B cell (primary cell): ENCODE measurements around the gene EVI5L. TPM values are rescaled to one million over a fixed set of nuclear protein-coding genes. Genes with fewer than 3 reads are reported as not detected.

Experiments
- ATAC-seq: fragments of 200-7000 bp; cut with Tn5 transposase; one replicate; pipeline ENCODE4 v1.10.0; 2021; ENCODE audit warnings: low read depth, mild to moderate bottlenecking, moderate number of reproducible peaks, moderate library complexity
- CTCF ChIA-PET: fragments of 350-600 bp; sonication (Branson Sonifier 250); formaldehyde crosslinking; loops from one replicate; lab custom pipeline; 2021; ENCODE audit warnings: antibody characterized with exemption, inconsistent platforms; lab: Charles Lee
- POLR2A ChIA-PET: fragments of 350-600 bp; sonication (Branson Sonifier 250); formaldehyde crosslinking; loops from one replicate; lab custom pipeline; 2021; ENCODE audit warnings: antibody characterized with exemption; lab: Charles Lee
- DNase-seq: peaks from one replicate; pipeline ENCODE4 v3.0.0; 2013
- H2AFZ ChIP-seq: 2 replicates; pipeline ENCODE4 v1.6.1; 2012; ENCODE audit warnings: mild to moderate bottlenecking, low read depth, low read length; ENCODE audit not compliant: insufficient read depth, poor library complexity, severe bottlenecking
- H3K27ac ChIP-seq, 2 donors: 1 replicate in 1 of 2; 2 replicates in 1 of 2; pipeline ENCODE4 v1.5.1; 2012 to 2013; ENCODE audit warnings: low read length in 2 of 2, mild to moderate bottlenecking in 2 of 2, moderate library complexity in 1 of 2
- H3K27me3 ChIP-seq, 4 experiments: fragments of 200-600 bp in 1 of 4; sonication (generic) in 1 of 4; replicated peaks in 1 of 4; 1 replicate in 2 of 4; 2 replicates in 2 of 4; pipeline versions ENCODE4 v1.6.1 to v1.7.0; 2013 to 2016; ENCODE audit warnings: low read length in 3 of 4, mild to moderate bottlenecking in 2 of 4, mixed read lengths in 1 of 4, moderate library complexity in 1 of 4; ENCODE audit not compliant: insufficient read depth in 4 of 4, control insufficient read depth in 3 of 4; ENCODE audit errors: control extremely low read depth in 1 of 4
- H3K36me3 ChIP-seq, 2 experiments: replicated peaks in 1 of 2; 1 replicate in 1 of 2; 2 replicates in 1 of 2; pipeline versions ENCODE4 v1.6.1 to v1.7.1; 2013; ENCODE audit warnings: low read length in 1 of 2; ENCODE audit not compliant: insufficient read depth in 2 of 2, control insufficient read depth in 1 of 2; ENCODE audit errors: control extremely low read depth in 1 of 2, extremely low read depth in 1 of 2
- H3K4me1 ChIP-seq, 2 donors: fragments of 200-600 bp in 1 of 2; sonication (generic) in 1 of 2; 1 replicate in 1 of 2; 2 replicates in 1 of 2; pipeline versions ENCODE4 v1.5.1 to v1.6.1; 2013 to 2017; ENCODE audit warnings: low read length in 2 of 2; ENCODE audit not compliant: control insufficient read depth in 2 of 2, insufficient read depth in 2 of 2
- H3K4me2 ChIP-seq: replicated peaks from 2 replicates; pipeline ENCODE3; 2012; ENCODE audit warnings: mild to moderate bottlenecking, low read depth, low read length; ENCODE audit not compliant: poor library complexity, severe bottlenecking
- H3K4me3 ChIP-seq, 5 experiments: fragments of 200-600 bp in 1 of 5; sonication (generic) in 1 of 5; 1 replicate in 3 of 5; 2 replicates in 2 of 5; pipeline versions ENCODE4 v1.5.1 to v1.7.0; 2011 to 2016; ENCODE audit warnings: low read length in 4 of 5, mild to moderate bottlenecking in 4 of 5, low read depth in 2 of 5, control low read depth in 1 of 5, moderate library complexity in 1 of 5; ENCODE audit not compliant: insufficient read depth in 1 of 5; ENCODE audit errors: control extremely low read depth in 1 of 5, extremely low read depth in 1 of 5
- H3K79me2 ChIP-seq: fragments of 200-600 bp; sonication (generic); one replicate; pipeline ENCODE4 v1.6.0; 2016; ENCODE audit warnings: low read length; ENCODE audit not compliant: control insufficient read depth, insufficient read depth
- H3K9ac ChIP-seq: fragments of 200-600 bp; sonication (generic); 2 replicates; pipeline ENCODE4 v1.6.1; 2017; ENCODE audit warnings: mild to moderate bottlenecking, low read length, moderate library complexity
- H3K9me3 ChIP-seq, 3 donors: one replicate each; pipeline versions ENCODE4 v1.6.1 to v1.7.1; 2013; ENCODE audit warnings: low read length in 2 of 3; ENCODE audit not compliant: control insufficient read depth in 2 of 3, insufficient read depth in 1 of 3; ENCODE audit errors: control extremely low read depth in 1 of 3
- H4K20me1 ChIP-seq: 2 replicates; pipeline ENCODE4 v1.6.0; 2012; ENCODE audit warnings: mild to moderate bottlenecking, low read length; ENCODE audit not compliant: insufficient read depth, control insufficient read depth, poor library complexity, severe bottlenecking
- H3K27ac Mint-ChIP-seq: one replicate; pipeline ENCODE4 v1.8.0; 2021; ENCODE audit warnings: mixed read lengths
- H3K27me3 Mint-ChIP-seq: one replicate; pipeline ENCODE4 v1.8.0; 2021; ENCODE audit warnings: mixed read lengths
- H3K4me1 Mint-ChIP-seq: one replicate; pipeline ENCODE4 v1.8.0; 2021; ENCODE audit warnings: mixed read lengths
- H3K4me3 Mint-ChIP-seq: one replicate; pipeline ENCODE4 v1.8.0; 2021; ENCODE audit warnings: mixed read lengths
- H3K9me3 Mint-ChIP-seq: one replicate; pipeline ENCODE4 v1.8.0; 2022; ENCODE audit warnings: mixed read lengths; ENCODE audit not compliant: insufficient read depth
- EZH2 ChIP-seq: IDR thresholded peaks from 2 replicates; pipeline ENCODE4 v1.6.1; 2012; ENCODE audit warnings: borderline replicate concordance, low read depth, mild to moderate bottlenecking, moderate library complexity, low read length; ENCODE audit not compliant: insufficient read depth, poor library complexity, severe bottlenecking
- WGBS: methylation state at CpG from one replicate; pipeline ENCODE4 v1.1.5; 2013; ENCODE audit warnings: missing lambda C conversion rate; ENCODE audit not compliant: insufficient coverage; 5-methylcytosine and 5-hydroxymethylcytosine counted together
- intact Hi-C: fragments of 100-400 bp; cut with micrococcal nuclease; formaldehyde crosslinking; loops from one replicate; pipeline ENCODE4 v1.10.0; 2022
- polyA plus RNA-seq: library from polyadenylated mRNA; depleted of rRNA; stranded (reverse); fragments of >200 nt; gene quantifications from 2 replicates; pipeline ENCODE4 v1.2.3, GENCODE V29; 2012
- total RNA-seq, 2 donors: library from RNA; stranded (reverse); fragments of 120-200 nt in 1 of 2; gene quantifications; 1 replicate in 1 of 2; 2 replicates in 1 of 2; pipeline versions ENCODE4 v1.2.3 to v1.2.4, GENCODE V29; 2013 to 2022
- TF ChIP-seq, protein P1 (sequence below): fragments of 200-600 bp; IDR thresholded peaks from one replicate; pipeline ENCODE4 v1.8.0; 2022; ENCODE audit warnings: antibody characterized with exemption, mild to moderate bottlenecking

EVI5L gene
- total and polyA plus RNA-seq, 2 donors (not counting 1 experiment from before 2014, with no cell fraction given), result 7.9 to 11.8 TPM

DNA sequence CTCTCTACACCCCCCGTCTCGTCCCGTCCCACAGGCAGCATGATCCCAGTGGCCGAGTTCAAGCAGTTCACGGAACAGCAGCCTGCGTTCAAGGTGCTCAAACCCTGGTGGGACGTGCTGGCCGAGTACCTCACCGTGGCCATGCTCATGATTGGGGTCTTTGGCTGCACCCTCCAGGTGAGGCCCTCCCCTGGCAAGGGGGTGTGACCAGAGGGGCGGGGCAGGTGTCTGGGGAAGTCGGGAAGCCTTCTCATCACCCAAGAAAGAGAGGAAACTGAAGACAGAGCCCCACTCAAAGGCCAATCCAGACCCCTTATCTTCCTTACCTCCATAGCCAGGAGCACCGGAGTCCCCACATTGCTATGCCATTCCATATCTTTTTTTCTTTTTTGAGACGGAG, 65.5 kb downstream of the EVI5L start:
- ATAC-seq, result no peak
- no peak for TF ChIP-seq EZH2
- TF ChIP-seq, protein P1, sequence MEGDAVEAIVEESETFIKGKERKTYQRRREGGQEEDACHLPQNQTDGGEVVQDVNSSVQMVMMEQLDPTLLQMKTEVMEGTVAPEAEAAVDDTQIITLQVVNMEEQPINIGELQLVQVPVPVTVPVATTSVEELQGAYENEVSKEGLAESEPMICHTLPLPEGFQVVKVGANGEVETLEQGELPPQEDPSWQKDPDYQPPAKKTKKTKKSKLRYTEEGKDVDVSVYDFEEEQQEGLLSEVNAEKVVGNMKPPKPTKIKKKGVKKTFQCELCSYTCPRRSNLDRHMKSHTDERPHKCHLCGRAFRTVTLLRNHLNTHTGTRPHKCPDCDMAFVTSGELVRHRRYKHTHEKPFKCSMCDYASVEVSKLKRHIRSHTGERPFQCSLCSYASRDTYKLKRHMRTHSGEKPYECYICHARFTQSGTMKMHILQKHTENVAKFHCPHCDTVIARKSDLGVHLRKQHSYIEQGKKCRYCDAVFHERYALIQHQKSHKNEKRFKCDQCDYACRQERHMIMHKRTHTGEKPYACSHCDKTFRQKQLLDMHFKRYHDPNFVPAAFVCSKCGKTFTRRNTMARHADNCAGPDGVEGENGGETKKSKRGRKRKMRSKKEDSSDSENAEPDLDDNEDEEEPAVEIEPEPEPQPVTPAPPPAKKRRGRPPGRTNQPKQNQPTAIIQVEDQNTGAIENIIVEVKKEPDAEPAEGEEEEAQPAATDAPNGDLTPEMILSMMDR, result no peak
- no peak overlapping the region for H3K4me2 ChIP-seq
- H4K20me1 ChIP-seq, result no peaks in the 10 kb centered on the region
- no peaks in the 10 kb centered on the region for H3K79me2 ChIP-seq
- no peak overlapping the region for H3K4me3 Mint-ChIP-seq
- H3K27ac Mint-ChIP-seq, result no peak overlapping the region
- intact Hi-C loops, result no loop called here
- H3K27me3 ChIP-seq, result peaks cover 0 to 14% (median 1%) of the 10 kb centered on the region in 4 experiments
- no peak overlapping the region for H3K9ac ChIP-seq
- no peaks in the 10 kb centered on the region for H3K4me1 Mint-ChIP-seq
- H3K27ac ChIP-seq, result no peak overlapping the region
- H3K9me3 ChIP-seq, result no peaks in the 10 kb centered on the region
- H3K4me3 ChIP-seq, result no peak overlapping the region
- H2AFZ ChIP-seq, result no peak overlapping the region
- CTCF ChIA-PET, result no interaction called here
- WGBS, result 87% methylated on average over 10 of the region's 13 CpGs
- H3K36me3 ChIP-seq, result no peaks in the 10 kb centered on the region
- no peak for DNase-seq
- POLR2A ChIA-PET, result no interaction called here
- H3K4me1 ChIP-seq, result no peaks in the 10 kb centered on the region
- H3K27me3 Mint-ChIP-seq, result peaks cover 21% of the 10 kb centered on the region
- H3K9me3 Mint-ChIP-seq, result no peaks in the 10 kb centered on the region

DNA sequence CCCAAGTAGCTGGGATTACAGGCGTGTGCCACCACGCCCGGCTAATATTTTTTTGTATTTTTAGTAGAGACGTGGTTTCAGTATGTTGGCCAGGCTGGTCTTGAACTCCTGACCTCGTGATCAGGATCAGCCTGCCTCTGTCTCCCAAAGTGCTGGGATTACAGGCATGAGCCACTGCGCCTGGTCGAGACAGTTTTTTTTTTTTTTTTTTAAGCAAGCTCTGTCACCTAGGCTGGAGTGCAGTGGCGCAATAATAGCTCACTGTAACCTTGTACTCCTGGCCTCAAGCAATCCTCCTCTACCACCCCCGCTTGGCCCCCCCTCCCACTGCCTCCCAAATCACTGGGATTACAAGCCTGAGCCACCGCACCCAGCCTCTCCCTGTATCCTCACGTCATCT, 67.3 kb downstream of the EVI5L start:
- peaks cover 14% of the 10 kb centered on the region for H3K27me3 Mint-ChIP-seq
- Histone ChIP-seq H3K36me3 (no peaks in the 10 kb centered on the region), H3K79me2 (no peaks in the 10 kb centered on the region), H3K27me3 (peaks cover 0 to 14% (median 1%) of the 10 kb centered on the region in 4 experiments), H3K4me3 (no peak overlapping the region), H3K4me1 (no peaks in the 10 kb centered on the region), H3K9me3 (no peaks in the 10 kb centered on the region), H4K20me1 (no peaks in the 10 kb centered on the region), H3K4me2 (no peak overlapping the region), H3K9ac (no peak overlapping the region), H3K27ac (no peak overlapping the region), H2AFZ (no peak overlapping the region)
- DNase-seq (no peak), ATAC-seq (no peak)
- H3K27ac Mint-ChIP-seq, result no peak overlapping the region
- TF ChIP-seq, protein P1, result no peak
- TF ChIP-seq EZH2, result no peak
- WGBS, result 94% methylated on average over 10 of the region's 11 CpGs
- H3K9me3 Mint-ChIP-seq, result no peaks in the 10 kb centered on the region
- H3K4me1 Mint-ChIP-seq, result no peaks in the 10 kb centered on the region
- intact Hi-C loops, result no loop called here
- H3K4me3 Mint-ChIP-seq, result no peak overlapping the region
- CTCF ChIA-PET, result no interaction called here
- POLR2A ChIA-PET, result no interaction called here
